IgD-negative memory B cell (primary cell): Measurements from ENCODE around the gene C1QTNF5. TPM values are rescaled to one million over a fixed set of nuclear protein-coding genes. Genes with fewer than 3 reads are reported as not detected.

Experiments
- H3K27ac Mint-ChIP-seq, 3 donors: one replicate each; pipeline ENCODE4 v1.8.0; 2020 to 2022; ENCODE audit warnings: mild to moderate bottlenecking in 3 of 3, mixed read lengths in 3 of 3, moderate library complexity in 1 of 3
- H3K27me3 Mint-ChIP-seq: one replicate; pipeline ENCODE4 v1.8.0; 2021; ENCODE audit warnings: mixed read lengths
- H3K36me3 Mint-ChIP-seq: one replicate; pipeline ENCODE4 v1.8.0; 2020; ENCODE audit warnings: mild to moderate bottlenecking, mixed read lengths
- H3K4me1 Mint-ChIP-seq, 3 donors: one replicate each; pipeline ENCODE4 v1.8.0; 2020 to 2022; ENCODE audit warnings: mixed read lengths in 3 of 3, mild to moderate bottlenecking in 1 of 3
- H3K4me3 Mint-ChIP-seq, 4 donors: one replicate each; pipeline ENCODE4 v1.8.0; 2020 to 2022; ENCODE audit warnings: mild to moderate bottlenecking in 4 of 4, mixed read lengths in 4 of 4, moderate library complexity in 3 of 4
- H3K9me3 Mint-ChIP-seq, 3 donors: one replicate each; pipeline ENCODE4 v1.8.0; 2020 to 2021; ENCODE audit warnings: mixed read lengths in 3 of 3, mild to moderate bottlenecking in 1 of 3
- polyA plus RNA-seq: library from polyadenylated mRNA; unstranded; fragments of 300-500 nt; fragmentation: Illumina TruSeq; gene quantifications from one replicate; pipeline ENCODE4 v1.2.3, GENCODE V29; 2021

The C1QTNF5 gene
- polyA plus RNA-seq, 1 donor from 2014 or later = not detected

GRCh38 chr11:119315131-119316015 is 25.3 kb downstream of the C1QTNF5 start:
- H3K27me3 Mint-ChIP-seq = peaks cover 31% of the 10 kb centered on the region
- peak overlapping the region in 1 of 3 donors; percentile 7 for H3K27ac Mint-ChIP-seq
- no peaks in the 10 kb centered on the region for H3K9me3 Mint-ChIP-seq
- peaks cover 6 to 18% (median 11%) of the 10 kb centered on the region in 3 donors for H3K4me1 Mint-ChIP-seq
- peak overlapping the region; percentile 77 to 93 (median 85) for H3K4me3 Mint-ChIP-seq
- H3K36me3 Mint-ChIP-seq = no peaks in the 10 kb centered on the region

DNA sequence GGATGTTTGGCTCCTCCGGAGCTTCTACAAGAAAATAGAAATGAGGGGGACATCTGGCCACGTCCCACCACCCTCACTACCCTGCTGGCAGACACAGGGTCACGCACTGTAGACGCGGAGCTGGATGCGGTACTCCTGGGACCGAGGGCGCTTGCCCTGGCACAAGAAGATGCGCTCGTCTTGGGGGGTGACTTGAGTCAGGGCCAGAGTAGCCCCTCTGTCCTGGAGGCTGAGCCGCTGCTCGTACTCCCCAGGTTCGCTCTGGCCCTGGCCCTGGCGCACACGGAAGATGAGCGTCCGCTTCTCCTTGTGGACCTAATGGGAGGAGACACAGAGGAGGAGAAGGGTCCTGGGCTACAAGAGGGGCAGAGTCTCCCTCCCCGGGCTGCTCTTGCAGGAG is 26.0 kb downstream of the C1QTNF5 start:
- H3K4me3 Mint-ChIP-seq = peak overlapping the region; percentile 31 to 93 (median 78)
- H3K36me3 Mint-ChIP-seq = peaks cover under 1% of the 10 kb centered on the region
- H3K9me3 Mint-ChIP-seq = no peaks in the 10 kb centered on the region
- H3K4me1 Mint-ChIP-seq = peaks cover 6 to 16% (median 10%) of the 10 kb centered on the region in 3 donors
- peak overlapping the region in 2 of 3 donors; percentile 7 to 44 for H3K27ac Mint-ChIP-seq
- H3K27me3 Mint-ChIP-seq = peaks cover 30% of the 10 kb centered on the region

GRCh38 chr11:119310682-119311052 is 30.0 kb downstream of the C1QTNF5 start:
- Mint-ChIP-seq H3K27ac (no peak overlapping the region), H3K4me1 (peaks cover 0 to 8% (median 3%) of the 10 kb centered on the region in 3 donors), H3K27me3 (peaks cover 16% of the 10 kb centered on the region), H3K4me3 (no peak overlapping the region), H3K9me3 (no peaks in the 10 kb centered on the region), H3K36me3 (peaks cover 4% of the 10 kb centered on the region)

DNA sequence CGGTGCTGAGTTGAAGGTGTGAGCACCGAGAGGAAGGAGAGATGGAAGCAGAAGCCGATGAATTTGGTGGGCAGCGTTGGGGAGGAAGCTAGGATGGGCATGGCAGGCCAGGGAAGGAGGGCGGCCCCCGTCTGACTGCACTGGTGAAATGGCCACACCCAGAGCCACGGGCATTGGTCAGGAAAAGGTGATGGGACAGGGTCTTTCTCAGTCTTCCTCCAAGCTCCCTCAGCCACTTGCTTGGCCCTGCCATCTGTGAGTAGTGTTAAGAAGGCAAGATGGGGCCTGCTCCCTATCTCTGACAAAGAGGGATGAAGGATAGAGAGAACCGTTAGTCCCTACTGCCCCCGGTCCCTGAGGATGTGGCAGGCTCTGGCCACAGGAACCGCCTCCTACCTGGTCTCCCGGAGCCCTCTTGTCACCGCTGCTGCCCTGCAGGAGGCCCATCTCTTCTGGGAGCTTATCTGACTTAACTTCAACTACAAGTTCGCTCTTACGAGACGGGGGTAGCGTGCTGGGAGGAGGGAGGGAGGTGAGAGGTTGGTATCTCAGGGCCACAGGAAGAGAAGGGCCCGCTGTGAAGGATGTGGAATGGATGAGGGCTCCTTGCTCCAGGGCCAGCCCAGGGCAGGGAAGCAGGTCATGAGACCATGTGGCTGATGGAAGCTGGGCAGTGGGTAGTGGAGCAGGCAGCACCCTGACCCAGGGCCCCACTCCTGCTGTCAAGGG is 30.6 kb downstream of the C1QTNF5 start:
- H3K4me1 Mint-ChIP-seq = peaks cover 0 to 5% (median 3%) of the 10 kb centered on the region in 3 donors
- H3K36me3 Mint-ChIP-seq = peaks cover 5% of the 10 kb centered on the region
- peak overlapping the region in 1 of 3 donors; percentile 7 for H3K27ac Mint-ChIP-seq
- no peak overlapping the region for H3K4me3 Mint-ChIP-seq
- no peaks in the 10 kb centered on the region for H3K9me3 Mint-ChIP-seq
- H3K27me3 Mint-ChIP-seq = peaks cover 12% of the 10 kb centered on the region

- no peak overlapping the region for H3K4me3 Mint-ChIP-seq
- peak overlapping the region in 2 of 3 donors; percentile 7 to 67 for H3K27ac Mint-ChIP-seq
- peaks cover 8% of the 10 kb centered on the region for H3K36me3 Mint-ChIP-seq
- H3K9me3 Mint-ChIP-seq = no peaks in the 10 kb centered on the region
- peaks cover 0 to 1% (median 0%) of the 10 kb centered on the region in 3 donors for H3K4me1 Mint-ChIP-seq
- H3K27me3 Mint-ChIP-seq = peaks cover 5% of the 10 kb centered on the region
These were observed 31.3 kb downstream of the C1QTNF5 start for GRCh38 chr11:119309411-119309810.

DNA sequence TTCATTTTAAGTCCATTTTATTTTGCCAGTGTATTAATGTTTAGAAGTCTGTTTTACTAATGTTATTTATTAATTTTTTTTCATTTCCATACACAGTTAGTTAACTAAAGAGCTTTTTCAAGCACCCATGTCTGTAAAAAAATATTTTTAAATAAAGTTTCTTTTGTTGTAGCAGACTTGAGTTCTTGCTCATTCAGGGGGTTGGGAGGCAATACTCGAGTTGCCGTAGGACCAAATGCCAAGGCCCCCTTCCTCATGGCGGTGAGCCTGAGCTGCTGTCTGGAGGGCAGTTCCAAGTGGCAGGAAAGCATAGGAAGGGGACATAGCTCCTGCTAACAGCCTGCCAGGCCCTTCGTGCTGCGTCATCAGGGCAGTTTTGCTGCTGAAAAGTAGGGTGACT is 32.7 kb downstream of the C1QTNF5 start:
- H3K4me1 Mint-ChIP-seq = peaks cover 0 to 1% (median 0%) of the 10 kb centered on the region in 3 donors
- H3K9me3 Mint-ChIP-seq = no peaks in the 10 kb centered on the region
- H3K27me3 Mint-ChIP-seq = peaks cover 1% of the 10 kb centered on the region
- H3K27ac Mint-ChIP-seq = no peak overlapping the region
- H3K36me3 Mint-ChIP-seq = peaks cover 14% of the 10 kb centered on the region
- H3K4me3 Mint-ChIP-seq = no peak overlapping the region

- Mint-ChIP-seq H3K27me3 (no peaks in the 10 kb centered on the region), H3K27ac (no peak overlapping the region), H3K36me3 (peaks cover 18% of the 10 kb centered on the region), H3K4me1 (peaks cover 0 to 1% (median 0%) of the 10 kb centered on the region in 3 donors), H3K9me3 (no peaks in the 10 kb centered on the region), H3K4me3 (no peak overlapping the region)
These were observed 33.5 kb downstream of the C1QTNF5 start for GRCh38 chr11:119307219-119307618.

DNA sequence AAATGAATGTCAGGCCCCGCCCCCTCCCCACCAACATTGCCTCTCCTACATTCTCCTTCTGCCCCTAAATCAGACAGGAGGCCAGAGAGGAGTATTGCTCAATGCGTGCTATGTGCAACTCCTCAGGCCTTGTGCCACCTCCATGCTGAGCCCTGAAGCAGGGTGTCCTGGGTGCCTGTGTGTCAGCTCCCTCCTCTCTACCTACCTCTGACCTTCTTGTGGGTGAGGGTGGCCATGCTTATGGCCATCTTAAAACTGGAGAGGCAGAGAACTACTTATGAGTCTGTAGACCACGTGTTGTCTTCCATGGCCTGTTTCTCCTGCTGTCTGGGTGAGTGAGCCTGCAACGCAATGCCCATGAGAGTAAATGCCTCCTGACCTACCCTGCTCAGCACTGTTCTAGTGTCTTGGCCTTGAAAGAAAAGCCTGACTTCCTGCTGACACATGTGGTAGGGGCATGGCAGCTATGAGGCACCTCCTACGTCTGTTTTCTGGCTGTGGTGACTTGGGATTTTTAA is 34.3 kb downstream of the C1QTNF5 start:
- H3K27ac Mint-ChIP-seq = peak overlapping the region in 1 of 3 donors; percentile 67

GRCh38 chr11:119305556-119306372 is 34.9 kb downstream of the C1QTNF5 start:
- no peak overlapping the region for H3K4me3 Mint-ChIP-seq
- peaks cover 20% of the 10 kb centered on the region for H3K36me3 Mint-ChIP-seq
- H3K27ac Mint-ChIP-seq = peak overlapping the region in 2 of 3 donors; percentile 53 to 67

More for the DNA sequence above, 34.3 kb downstream of the C1QTNF5 start:
- H3K4me3 Mint-ChIP-seq = no peak overlapping the region
- H3K9me3 Mint-ChIP-seq = no peaks in the 10 kb centered on the region
- no peaks in the 10 kb centered on the region for H3K27me3 Mint-ChIP-seq
- H3K36me3 Mint-ChIP-seq = peaks cover 19% of the 10 kb centered on the region
- peaks cover 0 to 1% (median 0%) of the 10 kb centered on the region in 3 donors for H3K4me1 Mint-ChIP-seq

GRCh38 chr11:119303227-119303718 is 37.4 kb downstream of the C1QTNF5 start:
- Mint-ChIP-seq H3K36me3 (peaks cover 18% of the 10 kb centered on the region), H3K27ac (no peak overlapping the region)

More at GRCh38 chr11:119305556-119306372, 34.9 kb downstream of the C1QTNF5 start:
- H3K4me1 Mint-ChIP-seq = peaks cover 0 to 1% (median 0%) of the 10 kb centered on the region in 3 donors
- H3K27me3 Mint-ChIP-seq = no peaks in the 10 kb centered on the region
- no peaks in the 10 kb centered on the region for H3K9me3 Mint-ChIP-seq

GRCh38 chr11:119300198-119300964 is 40.3 kb downstream of the C1QTNF5 start:
- Mint-ChIP-seq H3K36me3 (peaks cover 19% of the 10 kb centered on the region), H3K9me3 (no peaks in the 10 kb centered on the region), H3K4me3 (no peak overlapping the region), H3K4me1 (no peaks in the 10 kb centered on the region), H3K27me3 (no peaks in the 10 kb centered on the region), H3K27ac (no peak overlapping the region)

More at GRCh38 chr11:119303227-119303718, 37.4 kb downstream of the C1QTNF5 start:
- Mint-ChIP-seq H3K27me3 (no peaks in the 10 kb centered on the region), H3K4me3 (no peak overlapping the region), H3K9me3 (no peaks in the 10 kb centered on the region), H3K4me1 (no peaks in the 10 kb centered on the region)

GRCh38 chr11:119299416-119299815 is 41.3 kb downstream of the C1QTNF5 start:
- H3K4me3 Mint-ChIP-seq = no peak overlapping the region
- peaks cover 14% of the 10 kb centered on the region for H3K36me3 Mint-ChIP-seq
- H3K9me3 Mint-ChIP-seq = no peaks in the 10 kb centered on the region
- no peak overlapping the region for H3K27ac Mint-ChIP-seq
- H3K27me3 Mint-ChIP-seq = no peaks in the 10 kb centered on the region
- H3K4me1 Mint-ChIP-seq = no peaks in the 10 kb centered on the region

- Mint-ChIP-seq H3K4me3 (no peak overlapping the region), H3K9me3 (no peaks in the 10 kb centered on the region), H3K36me3 (peaks cover 12% of the 10 kb centered on the region)
These were observed 42.0 kb downstream of the C1QTNF5 start for GRCh38 chr11:119298726-119299125.

More at GRCh38 chr11:119298726-119299125, 42.0 kb downstream of the C1QTNF5 start:
- no peak overlapping the region for H3K27ac Mint-ChIP-seq
- no peaks in the 10 kb centered on the region for H3K27me3 Mint-ChIP-seq
- no peaks in the 10 kb centered on the region for H3K4me1 Mint-ChIP-seq
